Stimulated activated CD4-positive, alpha-beta T cell treated with anti-CD3 and anti-CD28 coated beads, Interleukin-2, amount 100 ng/mL, for 4 hours (primary cell): ENCODE results near the gene CDK4.

Source experiments
- DNase-seq: peaks from one replicate; pipeline ENCODE4 v3.0.0-alpha.2; 2020; ENCODE audit warnings: low read depth

Gene CDK4

DNA sequence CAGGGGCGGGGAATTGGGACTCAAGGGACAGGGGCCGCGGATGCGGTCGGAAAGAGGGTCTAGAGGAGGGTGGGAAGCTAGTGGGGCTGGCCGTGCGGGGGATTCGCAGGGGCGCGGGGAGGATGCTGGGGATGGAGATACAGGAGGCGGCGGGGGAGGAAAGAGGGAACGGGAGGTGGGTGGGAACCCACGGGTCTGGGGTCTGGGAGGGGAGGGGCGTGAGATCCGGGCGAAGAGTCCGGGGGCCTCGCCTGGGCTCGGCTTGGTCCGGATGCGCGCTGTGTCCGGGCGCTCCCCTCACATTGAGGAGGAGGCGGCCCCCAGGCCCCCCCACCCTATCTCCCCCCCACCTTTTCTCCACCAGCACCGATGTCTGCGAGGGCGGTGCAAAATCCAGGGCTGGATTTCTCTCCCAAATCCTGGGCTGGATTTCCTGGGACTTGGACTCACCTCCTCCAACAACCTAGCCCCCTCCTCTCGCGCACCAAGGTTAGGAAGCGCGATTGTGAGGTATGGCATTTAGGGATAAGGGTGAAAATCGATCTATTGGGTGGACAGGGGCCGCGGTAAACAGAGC, 13.4 kb downstream of the CDK4 start, which contains the start of gene AGAP2:
Gene AGAP2 (minus strand): TSS at position 82 of the 577 bp plus-strand sequence. CDS start 496 bp downstream, outside the sequence.
- DNase-seq, result no peak

- no peak for DNase-seq
Measured at GRCh38 chr12:57737467-57738460, 14.3 kb downstream of the CDK4 start.

- no peak for DNase-seq
Measured at GRCh38 chr12:57736741-57737466, 15.2 kb downstream of the CDK4 start.

DNA sequence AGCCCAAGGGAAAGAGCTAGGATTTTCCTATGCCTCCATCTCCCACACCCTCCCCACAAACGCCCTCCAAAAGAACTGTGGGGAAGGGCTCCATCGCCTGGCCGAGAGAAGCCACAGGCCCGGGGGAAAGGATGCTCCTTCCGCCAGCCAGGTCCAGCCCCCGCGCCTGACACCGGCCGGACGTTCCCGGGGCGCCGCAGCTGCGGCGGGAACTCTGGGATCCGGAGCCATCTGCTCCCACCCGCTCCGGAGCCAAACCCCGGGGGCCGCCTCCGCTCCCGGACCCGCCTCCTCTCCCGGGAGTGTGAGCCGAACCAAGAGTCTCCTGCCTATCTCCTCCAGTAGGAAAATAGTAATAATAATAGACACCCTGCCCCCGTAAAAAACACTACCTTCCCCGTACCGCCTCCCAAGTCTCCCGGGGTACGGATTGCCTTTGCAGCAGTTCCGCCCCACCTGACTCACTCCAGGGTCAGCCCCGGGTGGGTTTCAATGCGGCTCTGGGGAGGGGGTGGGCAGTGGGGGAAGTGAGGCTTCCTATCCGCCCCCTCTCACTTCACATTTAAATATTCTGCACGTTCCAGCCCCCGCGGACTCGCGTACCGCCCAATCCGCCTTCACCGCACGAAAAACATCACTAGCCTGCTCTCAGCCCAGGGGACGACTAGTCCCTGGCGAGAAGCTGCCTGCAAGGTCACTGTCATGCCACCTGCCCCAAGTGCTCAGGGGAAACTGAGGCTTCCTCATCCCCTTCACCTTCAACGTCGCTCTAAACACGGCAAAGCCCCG, 16.0 kb downstream of the CDK4 start:
- DNase-seq, result no peak

DNA sequence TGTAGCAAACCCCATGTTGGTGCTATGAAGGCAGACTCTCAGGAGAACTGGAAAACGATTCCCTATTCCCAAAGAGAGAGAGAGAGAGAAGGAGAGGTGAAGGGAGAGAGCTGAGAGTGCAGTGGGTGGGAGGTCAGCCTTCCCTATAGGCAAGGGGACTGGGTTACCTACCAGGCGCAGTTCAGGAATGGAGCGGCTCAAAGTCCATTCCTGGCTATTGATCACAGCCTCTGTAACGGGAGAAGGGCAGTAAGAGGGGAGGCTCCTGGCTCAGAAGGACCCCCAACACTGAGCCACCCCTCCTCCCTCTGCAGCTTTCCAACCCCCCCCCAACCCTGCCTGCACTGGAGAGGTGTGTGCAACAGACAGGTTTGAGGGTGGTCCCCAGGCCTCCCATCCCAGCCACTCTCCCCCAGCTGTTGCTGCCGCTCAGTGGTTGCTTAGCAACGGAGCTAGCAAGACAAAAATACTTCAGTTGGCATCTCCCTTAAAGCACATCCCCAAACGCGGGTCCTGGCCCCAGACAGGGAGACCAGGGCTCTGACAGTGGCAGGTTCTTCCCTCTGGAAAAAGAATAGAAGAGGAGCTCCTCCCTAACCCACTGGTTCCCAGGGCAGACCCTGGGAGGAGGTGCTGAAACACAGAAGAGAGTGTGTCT, 16.8 kb downstream of the CDK4 start:
- DNase-seq, result no peak

DNA sequence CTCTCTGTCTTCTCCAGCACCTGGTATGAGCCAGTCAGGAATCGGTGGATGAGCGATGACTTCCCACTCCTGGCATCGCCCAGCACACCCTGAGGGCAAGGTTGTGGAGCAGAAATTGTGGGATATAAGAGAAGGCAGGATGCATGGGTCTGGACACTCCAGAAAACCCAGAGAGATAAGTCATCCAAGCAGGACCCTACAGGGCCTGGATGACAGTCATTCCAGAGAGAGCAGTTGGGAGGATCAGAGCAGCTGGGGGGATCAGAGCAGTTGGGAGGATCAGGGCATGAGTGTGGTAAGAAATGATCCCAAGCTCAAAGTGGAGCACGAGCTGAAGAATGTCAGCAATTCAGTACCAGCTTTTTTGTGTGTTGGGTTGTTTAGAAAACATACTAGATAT, 17.5 kb downstream of the CDK4 start:
- DNase-seq, result no peak

GRCh38 chr12:57733928-57734327, 18.2 kb downstream of the CDK4 start:
- no peak for DNase-seq

GRCh38 chr12:57732726-57733593, 19.1 kb downstream of the CDK4 start:
- no peak for DNase-seq

GRCh38 chr12:57732270-57732669, 19.8 kb downstream of the CDK4 start:
- DNase-seq, result no peak

- no peak for DNase-seq
Measured at GRCh38 chr12:57731411-57732080, 20.6 kb downstream of the CDK4 start.

DNA sequence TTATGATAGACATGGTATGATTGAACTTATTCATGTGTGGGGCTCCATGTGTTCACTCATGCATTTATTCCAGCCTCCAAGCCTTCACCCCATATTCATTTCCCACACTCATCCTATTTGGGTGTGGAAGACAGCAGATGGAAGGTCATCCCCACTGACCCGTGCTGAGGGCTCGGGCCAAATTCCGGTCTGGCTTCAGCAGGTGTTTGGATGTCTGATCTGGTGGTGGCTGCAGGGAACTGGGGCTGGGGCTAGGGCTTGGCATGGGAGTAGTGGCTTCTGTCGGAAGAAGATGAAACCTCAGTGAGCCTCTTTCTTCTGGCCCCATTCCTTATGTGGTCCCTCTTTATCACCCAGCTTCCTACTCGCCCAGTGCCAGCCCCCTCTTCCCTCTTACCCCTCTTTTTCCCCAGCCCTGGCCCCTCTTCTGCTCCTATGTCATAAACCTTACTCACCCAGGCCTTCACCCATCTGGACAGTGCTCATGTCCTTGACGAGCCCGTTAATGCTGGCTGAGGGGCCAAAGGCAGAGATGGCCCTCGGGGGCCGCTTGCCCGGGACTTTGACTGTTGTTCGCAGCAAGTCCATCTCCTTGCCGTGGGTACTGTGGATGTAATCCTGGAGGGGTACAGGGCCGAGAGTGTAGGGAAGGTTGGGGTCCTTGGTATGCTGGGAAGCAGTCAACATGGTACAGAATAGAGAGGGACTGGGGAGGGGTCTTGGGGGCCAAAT, 21.6 kb downstream of the CDK4 start:
- DNase-seq, result no peak

GRCh38 chr12:57729321-57729844, 22.7 kb downstream of the CDK4 start:
- no peak for DNase-seq

DNA sequence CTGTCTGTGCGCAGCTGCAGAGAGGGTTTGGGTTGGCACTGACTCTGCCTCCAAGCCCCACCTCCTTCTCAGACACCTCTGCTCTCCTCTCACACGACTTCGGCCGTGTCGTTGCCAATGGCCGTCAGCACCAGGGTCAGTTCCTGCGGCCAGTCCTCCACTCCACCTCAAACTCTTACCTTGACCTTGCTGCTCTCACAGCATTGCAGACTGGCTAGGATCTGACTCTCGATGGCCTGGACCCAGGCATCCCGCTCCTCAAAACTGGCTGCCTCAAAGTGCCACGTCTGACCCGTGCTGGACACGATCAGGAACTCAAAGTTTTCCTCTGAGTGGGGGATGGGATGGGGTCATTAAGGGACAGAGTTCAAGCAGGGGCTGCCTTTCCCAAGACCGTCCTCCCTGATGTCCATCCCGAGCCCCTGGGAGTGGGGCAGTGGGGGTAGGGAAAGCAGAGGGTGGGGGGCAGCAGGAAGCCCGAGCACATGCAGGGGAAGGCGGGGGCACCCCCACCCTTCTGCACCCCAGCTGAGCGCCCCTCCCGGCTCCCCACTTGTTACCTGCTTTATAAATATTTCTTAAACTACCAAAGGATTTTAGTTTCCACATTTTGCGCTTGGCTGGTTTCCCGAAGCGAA, 24.2 kb downstream of the CDK4 start:
- DNase-seq, result no peak

- DNase-seq, result no peak
Measured at GRCh38 chr12:57726884-57727757, 25.0 kb downstream of the CDK4 start.

- no peak for DNase-seq
Measured at GRCh38 chr12:57726151-57726883, 25.8 kb downstream of the CDK4 start.

GRCh38 chr12:57725851-57726150, 26.3 kb downstream of the CDK4 start:
- no peak for DNase-seq
